Right atrium auricular region (tissue), 2 donors: ENCODE results near the gene RALA. TPM values are rescaled to one million over a fixed set of nuclear protein-coding genes. Genes with fewer than 3 reads are reported as not detected.

ENCODE experiments used
- DNase-seq: peaks from one replicate; pipeline ENCODE4 v3.0.0-alpha.2; 2019; ENCODE audit warnings: low spot score
- H3K27ac ChIP-seq, 2 donors: fragments of 200-600 bp; sonication (generic); 1 replicate in 1 of 2; 2 replicates in 1 of 2; pipeline ENCODE4 v1.5.1; 2016 to 2019
- H3K27me3 ChIP-seq, 2 donors: fragments of 200-600 bp; sonication (generic); one replicate each; pipeline versions ENCODE4 v1.5.1 to v1.6.0; 2017 to 2019
- H3K36me3 ChIP-seq: fragments of 200-600 bp; sonication (generic); one replicate; pipeline ENCODE4 v1.5.1; 2016
- H3K4me1 ChIP-seq, 2 donors: fragments of 200-600 bp; sonication (generic); one replicate each; pipeline versions ENCODE4 v1.5.1 to v1.6.0; 2017 to 2019
- H3K4me3 ChIP-seq, 2 donors: fragments of 200-600 bp; sonication (generic); 1 replicate in 1 of 2; 2 replicates in 1 of 2; pipeline ENCODE4 v1.5.1; 2017 to 2019; ENCODE audit warnings: mild to moderate bottlenecking in 1 of 2, moderate library complexity in 1 of 2
- H3K9me3 ChIP-seq, 2 donors: fragments of 200-600 bp; sonication (generic); one replicate each; pipeline ENCODE4 v1.5.1; 2019
- total RNA-seq, 2 donors: library from RNA; depleted of rRNA; stranded (reverse); fragments of >200 nt; gene quantifications; one replicate each; pipeline ENCODE4 v1.1.0, GENCODE V29; 2016
- TF ChIP-seq, protein P1 (sequence below), 2 donors: fragments of 200-600 bp; sonication (generic); IDR thresholded peaks; one replicate each; pipeline ENCODE4 v1.5.1; 2019; ENCODE audit warnings: antibody characterized with exemption in 2 of 2

The RALA gene
- total RNA-seq, 2 donors from 2014 or later: 13.2 to 14.0 TPM

DNA sequence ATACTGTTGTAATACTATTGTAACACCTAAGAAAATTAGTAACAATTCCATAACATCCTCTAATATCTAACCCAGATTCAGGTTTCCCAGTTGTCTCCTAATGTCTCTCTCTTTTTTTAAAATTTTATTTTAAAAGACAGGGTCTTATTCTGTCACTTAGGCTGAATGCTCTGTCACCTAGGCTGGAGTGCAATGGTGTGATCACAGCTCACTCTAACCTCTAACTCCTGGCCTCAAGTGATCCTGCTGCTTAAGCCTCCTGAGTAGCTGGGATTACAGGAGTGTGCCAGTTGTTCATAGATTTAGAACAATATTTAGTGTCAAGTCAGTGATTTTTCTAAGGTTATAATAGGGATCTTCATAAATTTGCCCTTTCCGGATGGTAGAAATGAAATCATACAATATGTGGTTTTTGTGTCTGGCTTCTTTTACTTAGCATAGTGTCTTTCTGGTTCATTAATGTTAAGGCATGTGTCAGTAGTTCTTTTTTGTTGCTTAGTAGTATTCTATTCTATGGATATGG is 14.7 kb downstream of the RALA start:
- no peak overlapping the region for H3K4me3 ChIP-seq
- TF ChIP-seq, protein P1, sequence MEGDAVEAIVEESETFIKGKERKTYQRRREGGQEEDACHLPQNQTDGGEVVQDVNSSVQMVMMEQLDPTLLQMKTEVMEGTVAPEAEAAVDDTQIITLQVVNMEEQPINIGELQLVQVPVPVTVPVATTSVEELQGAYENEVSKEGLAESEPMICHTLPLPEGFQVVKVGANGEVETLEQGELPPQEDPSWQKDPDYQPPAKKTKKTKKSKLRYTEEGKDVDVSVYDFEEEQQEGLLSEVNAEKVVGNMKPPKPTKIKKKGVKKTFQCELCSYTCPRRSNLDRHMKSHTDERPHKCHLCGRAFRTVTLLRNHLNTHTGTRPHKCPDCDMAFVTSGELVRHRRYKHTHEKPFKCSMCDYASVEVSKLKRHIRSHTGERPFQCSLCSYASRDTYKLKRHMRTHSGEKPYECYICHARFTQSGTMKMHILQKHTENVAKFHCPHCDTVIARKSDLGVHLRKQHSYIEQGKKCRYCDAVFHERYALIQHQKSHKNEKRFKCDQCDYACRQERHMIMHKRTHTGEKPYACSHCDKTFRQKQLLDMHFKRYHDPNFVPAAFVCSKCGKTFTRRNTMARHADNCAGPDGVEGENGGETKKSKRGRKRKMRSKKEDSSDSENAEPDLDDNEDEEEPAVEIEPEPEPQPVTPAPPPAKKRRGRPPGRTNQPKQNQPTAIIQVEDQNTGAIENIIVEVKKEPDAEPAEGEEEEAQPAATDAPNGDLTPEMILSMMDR (IDR thresholded peaks at IDR 0.05): no peak
- no peak for DNase-seq
- H3K36me3 ChIP-seq: no peaks in the 10 kb centered on the region
- H3K27ac ChIP-seq: no peak overlapping the region
- no peaks in the 10 kb centered on the region for H3K27me3 ChIP-seq
- peaks cover 0 to 22% of the 10 kb centered on the region in 2 donors for H3K4me1 ChIP-seq
- H3K9me3 ChIP-seq: no peaks in the 10 kb centered on the region

DNA sequence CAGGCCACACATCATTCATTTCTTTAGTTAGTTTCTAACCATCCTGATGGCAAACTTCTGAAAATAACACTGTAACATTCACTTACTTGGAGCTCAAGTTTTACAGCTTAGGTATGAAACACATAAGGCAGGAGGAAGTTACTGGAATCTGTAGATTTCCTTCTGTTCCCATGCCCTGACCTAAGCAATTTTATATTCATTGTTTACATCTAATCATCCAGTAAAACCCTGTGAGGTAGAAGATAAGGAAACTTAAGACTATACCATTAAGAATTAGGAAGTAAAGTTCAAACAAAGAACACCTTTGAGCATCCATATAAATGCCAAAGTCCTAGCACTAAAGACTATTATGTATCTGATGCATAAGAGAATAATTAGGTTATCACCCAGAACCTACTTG is 19.5 kb downstream of the RALA start:
- TF ChIP-seq, protein P1 (IDR thresholded peaks at IDR 0.05): no peak
- no peaks in the 10 kb centered on the region for H3K36me3 ChIP-seq

DNA sequence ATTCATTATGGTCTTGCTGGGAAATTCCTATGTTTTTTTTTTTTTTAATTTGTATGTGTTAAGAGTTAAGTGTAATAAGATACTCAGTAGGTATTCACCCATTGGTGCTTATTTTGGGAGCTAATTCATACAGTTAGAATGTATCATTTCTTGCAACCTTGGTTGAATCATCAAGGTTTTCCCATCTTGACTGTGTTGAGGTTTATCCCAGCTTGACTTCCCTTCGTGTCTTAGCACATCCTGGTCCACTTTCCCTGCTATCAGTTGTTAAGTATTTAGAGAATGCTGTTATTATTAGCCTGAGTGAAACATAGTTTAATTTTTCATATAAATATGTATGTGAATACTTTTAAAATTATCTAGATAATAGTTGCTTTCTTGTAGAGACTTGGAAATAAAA is 20.8 kb downstream of the RALA start:
- DNase-seq: no peak
- Histone ChIP-seq H3K27me3 (no peaks in the 10 kb centered on the region), H3K36me3 (no peaks in the 10 kb centered on the region), H3K4me1 (peaks cover 0 to 40% of the 10 kb centered on the region in 2 donors), H3K9me3 (no peaks in the 10 kb centered on the region), H3K4me3 (no peak overlapping the region), H3K27ac (peak overlapping the region in 1 of 2 donors; percentile 78)
- TF ChIP-seq, protein P1 (IDR thresholded peaks at IDR 0.05): no peak

More for the DNA sequence above, 19.5 kb downstream of the RALA start:
- Histone ChIP-seq H3K9me3 (no peaks in the 10 kb centered on the region), H3K27me3 (no peaks in the 10 kb centered on the region), H3K27ac (no peak overlapping the region), H3K4me3 (no peak overlapping the region), H3K4me1 (peaks cover 0 to 39% of the 10 kb centered on the region in 2 donors)
- no peak for DNase-seq

DNA sequence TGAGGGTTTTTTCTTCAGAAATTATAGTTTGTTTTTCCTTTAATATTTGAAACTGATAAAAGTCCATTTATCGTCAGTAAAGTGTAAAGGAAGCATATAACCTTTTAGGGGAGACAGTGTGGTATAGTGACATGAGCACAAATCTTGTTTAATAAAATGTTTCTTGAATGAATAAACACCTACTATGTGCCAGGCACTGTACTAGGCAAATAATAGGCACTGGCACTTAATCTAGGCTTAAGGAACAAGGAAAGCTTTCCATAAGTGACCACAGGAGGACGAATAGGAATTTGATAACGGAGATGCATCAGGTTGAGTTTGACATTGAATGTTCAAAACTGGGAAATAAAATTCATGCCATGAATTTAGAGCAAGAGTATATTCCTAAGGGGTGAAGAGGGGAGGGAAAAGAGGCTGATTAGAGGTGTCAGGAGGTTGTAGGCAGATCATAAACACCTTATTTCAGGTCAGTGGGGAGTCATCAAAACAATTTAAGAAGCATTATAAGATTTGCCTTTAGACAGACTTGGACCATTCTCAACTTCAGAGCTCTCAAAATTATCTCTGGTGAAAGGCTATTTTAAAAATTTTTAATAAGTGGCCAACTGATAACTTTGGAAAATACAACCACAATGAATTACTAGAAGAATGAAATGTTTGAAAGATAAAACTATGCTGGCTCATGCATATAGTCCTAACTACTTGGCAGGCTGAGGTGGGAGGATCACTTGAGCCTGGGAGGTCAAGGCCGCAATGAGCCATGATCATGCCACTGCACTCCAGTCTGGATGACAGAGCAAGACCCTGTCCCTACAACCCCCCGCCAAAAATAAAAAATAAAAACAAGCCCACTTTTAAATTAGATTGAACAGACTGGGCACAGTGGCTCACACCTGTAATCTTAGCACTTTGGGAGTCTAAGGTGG is 22.4 kb downstream of the RALA start:
- DNase-seq: no peak
- no peaks in the 10 kb centered on the region for H3K36me3 ChIP-seq
- H3K4me3 ChIP-seq: no peak overlapping the region
- peaks cover 0 to 46% of the 10 kb centered on the region in 2 donors for H3K4me1 ChIP-seq
- no peaks in the 10 kb centered on the region for H3K9me3 ChIP-seq
- TF ChIP-seq, protein P1 (IDR thresholded peaks at IDR 0.05): no peak
- H3K27ac ChIP-seq: peak overlapping the region; percentile 7 to 78
- H3K27me3 ChIP-seq: no peaks in the 10 kb centered on the region

DNA sequence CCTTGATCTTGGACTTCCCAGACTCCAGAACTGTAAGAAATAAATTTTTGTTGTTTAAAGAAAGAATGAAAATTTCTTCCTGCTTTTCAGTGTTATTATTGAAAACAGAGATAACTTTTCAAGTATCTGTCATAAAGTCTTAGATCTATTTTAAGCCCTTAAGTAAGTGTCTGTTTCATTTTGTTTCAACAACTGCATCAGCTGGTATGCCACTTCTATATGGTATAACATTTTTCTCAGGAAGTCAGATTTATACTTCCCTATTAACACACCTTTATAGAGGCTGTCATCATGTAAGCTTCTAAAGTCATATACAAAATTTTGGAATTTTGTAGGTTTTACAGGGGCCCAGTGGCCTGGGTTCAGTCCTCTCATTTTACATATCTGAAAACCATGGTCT is 24.4 kb downstream of the RALA start:
- Histone ChIP-seq H3K4me1 (peaks cover 0 to 53% of the 10 kb centered on the region in 2 donors), H3K36me3 (no peaks in the 10 kb centered on the region), H3K27ac (peak overlapping the region in 1 of 2 donors; percentile 32), H3K4me3 (no peak overlapping the region), H3K27me3 (no peaks in the 10 kb centered on the region), H3K9me3 (no peaks in the 10 kb centered on the region)
- DNase-seq: no peak
- TF ChIP-seq, protein P1 (IDR thresholded peaks at IDR 0.05): no peak
